Rectal smooth muscle tissue (tissue), 1 donor: ENCODE results near the gene GOLGA6L7.
"Not testable (repeated sequence)": the region's sequence is repeated elsewhere in the genome, so short reads cannot be mapped to it uniquely, and the experiment has no call there.

Source experiments
- H3K27ac ChIP-seq: one replicate; pipeline ENCODE4 v1.7.0; 2013; ENCODE audit warnings: low read depth, low read length, inconsistent platforms
- H3K27me3 ChIP-seq: one replicate; pipeline ENCODE4 v1.7.0; 2013; ENCODE audit warnings: low read length; ENCODE audit not compliant: control insufficient read depth, insufficient read depth
- H3K36me3 ChIP-seq: one replicate; pipeline ENCODE4 v1.7.0; 2013; ENCODE audit warnings: low read length; ENCODE audit not compliant: control insufficient read depth, insufficient read depth
- H3K4me1 ChIP-seq: one replicate; pipeline ENCODE4 v1.7.0; 2013; ENCODE audit warnings: low read length; ENCODE audit not compliant: control insufficient read depth, insufficient read depth
- H3K4me3 ChIP-seq: one replicate; pipeline ENCODE4 v1.7.0; 2013; ENCODE audit warnings: low read length
- H3K9ac ChIP-seq: one replicate; pipeline ENCODE4 v1.7.0; 2013; ENCODE audit warnings: low read length

GOLGA6L7 gene, protein sequence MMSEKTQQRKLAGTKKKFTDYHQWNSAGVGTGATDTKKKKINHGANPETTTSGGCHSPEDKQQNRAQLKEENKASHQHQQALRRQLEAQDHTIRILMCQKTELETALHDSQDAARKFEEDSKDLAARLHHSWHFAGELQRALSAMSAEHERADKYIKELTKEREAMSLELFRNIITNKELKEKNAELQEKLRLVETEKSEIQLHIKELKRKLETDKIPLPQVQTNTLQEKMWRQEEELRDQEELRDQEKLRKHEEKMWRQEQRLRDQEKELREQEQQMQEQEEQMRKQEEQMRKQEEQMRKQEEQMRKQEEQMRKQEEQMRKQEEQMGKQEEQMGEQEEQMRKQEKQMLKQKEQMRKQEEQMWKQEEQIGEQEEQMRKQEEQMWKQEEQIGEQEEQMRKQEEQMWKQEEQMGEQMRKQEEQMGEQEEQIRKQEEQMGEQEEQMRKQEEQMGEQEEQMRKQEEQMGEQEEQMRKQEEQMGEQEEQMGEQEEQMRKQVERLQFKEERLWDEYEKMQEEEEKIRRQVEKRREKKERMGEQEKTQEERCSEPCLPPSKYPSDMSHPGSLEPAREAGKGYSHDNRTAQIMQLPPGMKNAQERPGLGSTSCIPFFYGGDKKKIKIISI

DNA sequence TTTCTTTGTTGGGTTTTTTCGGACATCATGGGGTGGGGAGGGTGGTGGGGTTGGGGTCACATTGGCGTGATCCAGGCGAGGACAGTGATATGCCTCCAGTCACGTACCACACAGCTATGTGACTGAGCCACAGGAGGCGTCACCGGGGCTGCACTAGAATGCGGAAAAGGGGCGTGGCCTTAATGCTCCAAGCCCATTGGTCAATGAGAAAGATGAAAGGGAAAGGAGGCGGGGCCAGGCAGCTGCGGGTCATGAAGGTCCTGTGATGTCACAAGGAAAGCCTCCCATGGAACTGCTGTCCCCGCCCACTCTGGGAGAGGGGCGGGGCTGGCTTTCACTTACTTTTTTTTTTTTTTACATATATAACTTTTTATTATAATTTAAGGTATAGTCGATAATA, at the start of gene GOLGA6L7:
Gene GOLGA6L7, minus strand, starts transcription at position 124 of the 400 bp plus-strand sequence. Its CDS starts 95 bp downstream, at position 29.
- H3K27ac ChIP-seq, H3K9ac ChIP-seq, H3K36me3 ChIP-seq, H3K4me1 ChIP-seq, H3K27me3 ChIP-seq, H3K4me3 ChIP-seq: not testable (repeated sequence)

DNA sequence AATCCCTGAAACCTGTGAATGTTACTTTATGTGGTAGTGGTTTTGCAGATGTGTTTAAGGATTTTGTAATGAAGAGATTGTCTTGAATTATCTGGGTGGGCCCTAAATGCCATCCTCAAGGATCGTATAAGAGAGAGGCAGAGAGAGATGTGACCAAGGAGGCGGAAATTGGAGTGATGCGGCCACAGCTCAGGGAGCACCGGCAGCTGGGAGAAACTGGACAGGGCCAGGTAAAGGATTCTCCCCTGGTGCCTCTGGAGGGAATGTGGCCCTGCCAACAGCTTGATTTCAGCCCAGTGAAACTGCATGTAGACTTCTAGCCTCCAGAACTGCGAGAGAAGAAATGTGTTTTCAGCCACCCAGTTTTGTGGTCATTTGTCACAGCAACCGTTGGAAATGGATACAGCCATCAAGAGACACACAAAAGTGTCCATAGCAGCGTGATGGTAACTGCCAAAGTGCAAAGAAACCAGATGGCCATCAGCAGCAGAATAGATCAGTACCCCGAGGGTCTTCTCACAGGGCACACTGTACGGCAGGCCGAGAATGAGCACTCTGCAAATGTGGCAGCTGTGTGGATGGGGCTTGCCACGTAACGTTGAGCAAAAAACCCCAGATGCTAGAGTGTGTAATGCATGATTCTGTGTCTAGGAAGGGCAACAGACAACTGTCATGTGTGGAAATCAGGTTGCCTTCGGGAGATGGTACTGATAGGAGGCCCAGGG, 49.6 kb upstream of the GOLGA6L7 start:
- no peak overlapping the region for H3K4me3 ChIP-seq
- no peaks in the 10 kb centered on the region for H3K27me3 ChIP-seq
- H3K4me1 ChIP-seq: no peaks in the 10 kb centered on the region
- H3K9ac ChIP-seq: no peak overlapping the region
- H3K27ac ChIP-seq: no peak overlapping the region
- no peaks in the 10 kb centered on the region for H3K36me3 ChIP-seq

DNA sequence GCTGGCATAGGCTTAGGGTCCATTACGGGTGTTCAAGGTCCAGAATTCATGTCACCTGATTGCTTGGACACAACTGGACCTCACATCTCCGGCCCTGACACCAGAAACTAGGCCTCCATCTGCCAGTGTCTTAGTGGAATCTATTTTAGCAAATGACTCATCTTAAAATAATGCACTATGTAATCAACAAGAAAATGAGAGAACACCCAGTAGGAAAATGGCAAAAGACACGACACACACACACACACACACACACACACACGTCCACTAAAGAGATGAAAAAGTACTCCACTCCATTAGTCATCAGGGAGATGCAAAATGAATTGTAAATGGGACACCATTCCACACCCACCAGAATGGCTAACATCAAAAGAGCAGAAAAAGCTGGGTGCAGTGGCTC, 48.5 kb upstream of the GOLGA6L7 start:
- Histone ChIP-seq H3K4me3 (no peak overlapping the region), H3K27me3 (no peaks in the 10 kb centered on the region), H3K27ac (no peak overlapping the region), H3K4me1 (no peaks in the 10 kb centered on the region), H3K36me3 (no peaks in the 10 kb centered on the region), H3K9ac (no peak overlapping the region)

DNA sequence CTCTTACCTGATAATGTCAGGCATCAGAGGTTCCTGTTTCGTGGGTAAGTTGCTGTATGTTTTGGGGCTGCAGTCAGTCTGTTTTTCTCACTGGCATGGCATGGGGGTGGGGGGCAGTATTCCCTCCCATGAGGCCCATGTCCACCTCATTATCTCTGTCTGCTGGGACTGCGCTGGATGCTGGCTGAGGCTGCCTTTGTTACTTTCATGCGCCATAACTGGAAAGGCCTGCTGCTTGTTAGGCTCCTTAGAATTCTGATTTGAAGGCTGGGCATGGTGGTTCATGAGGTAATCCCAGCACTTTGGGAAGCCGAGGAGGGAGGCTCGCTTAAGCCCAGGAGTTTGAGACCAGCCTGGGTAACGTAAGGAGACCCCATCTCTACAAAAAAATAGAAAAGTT, 47.1 kb upstream of the GOLGA6L7 start:
- Histone ChIP-seq H3K9ac (no peak overlapping the region), H3K27me3 (no peaks in the 10 kb centered on the region), H3K36me3 (no peaks in the 10 kb centered on the region), H3K27ac (no peak overlapping the region), H3K4me1 (no peaks in the 10 kb centered on the region), H3K4me3 (no peak overlapping the region)

DNA sequence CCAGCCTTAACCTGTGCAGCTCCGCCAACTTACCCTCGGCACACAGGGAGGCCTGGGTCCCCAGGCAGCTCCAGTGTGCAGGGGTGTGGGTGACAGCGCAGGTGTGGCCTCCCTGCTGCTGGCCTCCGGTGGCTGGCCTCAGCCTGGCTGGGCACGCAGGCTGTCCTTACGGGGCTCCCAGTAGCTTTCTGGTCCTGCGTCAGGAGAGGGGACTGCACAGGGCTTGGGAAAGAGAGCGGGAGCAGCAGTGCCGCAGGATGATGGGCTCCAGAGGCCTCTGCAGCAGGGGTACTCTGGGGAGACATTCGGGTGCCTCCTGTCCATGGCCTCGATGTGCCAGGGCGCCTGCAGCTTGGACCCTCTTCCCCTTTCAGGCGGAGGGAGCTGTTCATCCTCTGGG, 46.7 kb upstream of the GOLGA6L7 start:
- Histone ChIP-seq H3K4me3 (no peak overlapping the region), H3K27ac (no peak overlapping the region), H3K27me3 (no peaks in the 10 kb centered on the region), H3K9ac (no peak overlapping the region), H3K4me1 (no peaks in the 10 kb centered on the region), H3K36me3 (no peaks in the 10 kb centered on the region)

DNA sequence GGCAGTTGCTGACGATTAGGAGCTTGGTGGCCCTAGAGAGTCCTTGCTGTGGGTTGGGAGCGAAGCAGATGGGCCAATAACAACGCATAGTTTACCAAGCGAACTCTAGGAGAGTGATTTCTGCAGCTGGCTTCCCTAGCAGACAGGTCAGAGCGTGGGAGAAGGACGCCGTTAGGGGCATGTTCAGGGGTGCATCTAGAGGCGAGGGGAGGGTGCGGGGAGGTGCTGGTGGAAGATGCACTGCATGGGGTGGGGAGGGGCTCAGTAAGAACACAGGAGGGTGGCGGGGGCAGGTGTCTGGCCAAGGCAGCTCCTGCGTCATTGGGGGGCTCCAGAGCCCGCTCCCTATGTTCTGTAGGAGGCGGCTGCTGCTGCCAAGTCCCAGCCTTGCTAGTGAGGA, 46.2 kb upstream of the GOLGA6L7 start:
- H3K4me3 ChIP-seq: no peak overlapping the region
- no peaks in the 10 kb centered on the region for H3K4me1 ChIP-seq
- H3K36me3 ChIP-seq: no peaks in the 10 kb centered on the region
- H3K27me3 ChIP-seq: no peaks in the 10 kb centered on the region
- H3K9ac ChIP-seq: no peak overlapping the region
- H3K27ac ChIP-seq: no peak overlapping the region

DNA sequence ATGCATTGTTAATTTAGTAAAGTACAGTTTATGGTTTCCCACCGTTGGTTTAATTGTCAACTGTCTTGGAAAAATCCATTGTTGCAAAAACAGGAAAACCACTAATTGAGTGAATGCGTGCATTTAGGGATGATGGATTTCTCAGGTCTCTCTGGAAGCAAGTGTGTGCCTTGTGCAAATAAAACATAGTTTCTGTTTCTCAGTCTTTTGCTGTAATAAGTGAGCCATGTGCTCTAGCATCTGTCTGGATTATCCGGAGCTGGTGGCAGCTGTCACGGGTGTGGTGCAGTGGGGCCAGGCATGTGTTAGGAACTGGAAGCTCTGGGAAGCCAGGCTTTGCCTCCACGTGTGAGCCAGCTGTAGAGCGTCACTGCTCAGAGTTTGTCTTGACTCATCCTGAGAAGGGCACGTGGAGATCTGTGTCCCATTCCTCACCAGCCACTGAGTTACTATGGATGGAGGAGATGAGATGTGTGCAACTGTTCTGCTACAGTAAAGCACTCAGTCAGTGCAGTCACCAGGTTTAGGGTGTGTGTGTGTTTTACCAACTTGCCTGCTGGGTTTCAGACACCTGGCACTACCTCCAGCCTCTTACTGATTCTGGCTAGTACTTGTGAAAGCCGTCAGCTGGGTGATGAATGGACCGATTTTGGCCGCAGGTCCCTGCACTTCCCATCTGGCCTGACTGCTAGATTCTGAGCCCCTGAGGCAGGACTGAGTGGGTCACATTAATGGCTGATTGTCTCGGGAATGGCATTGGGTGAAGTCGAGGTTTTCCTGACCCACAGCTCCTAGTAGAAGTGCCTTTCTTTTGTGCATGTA, 44.6 kb upstream of the GOLGA6L7 start:
- H3K36me3 ChIP-seq: no peaks in the 10 kb centered on the region
- H3K9ac ChIP-seq: no peak overlapping the region
- H3K4me1 ChIP-seq: no peaks in the 10 kb centered on the region
- no peaks in the 10 kb centered on the region for H3K27me3 ChIP-seq
- H3K27ac ChIP-seq: no peak overlapping the region
- H3K4me3 ChIP-seq: no peak overlapping the region

DNA sequence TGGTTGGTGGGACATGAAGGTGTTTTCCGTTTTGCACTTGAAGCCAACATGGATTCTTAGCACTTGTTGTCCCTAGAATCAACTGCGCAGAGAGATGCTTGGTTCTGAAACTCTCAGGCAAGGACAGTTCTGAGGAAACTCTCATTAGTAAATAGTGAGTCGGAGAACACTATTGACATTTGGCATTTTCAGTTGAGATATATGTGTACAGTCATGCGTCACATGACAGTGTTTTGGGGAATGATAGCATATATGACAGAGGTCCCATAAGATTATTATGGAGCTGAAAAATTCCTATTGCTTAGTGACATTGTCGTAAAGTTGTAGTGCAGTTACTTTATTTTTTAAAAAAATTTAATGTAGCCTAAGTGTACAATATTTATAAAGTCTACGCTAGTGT, 43.1 kb upstream of the GOLGA6L7 start:
- Histone ChIP-seq H3K4me1 (no peaks in the 10 kb centered on the region), H3K27ac (no peak overlapping the region)

DNA sequence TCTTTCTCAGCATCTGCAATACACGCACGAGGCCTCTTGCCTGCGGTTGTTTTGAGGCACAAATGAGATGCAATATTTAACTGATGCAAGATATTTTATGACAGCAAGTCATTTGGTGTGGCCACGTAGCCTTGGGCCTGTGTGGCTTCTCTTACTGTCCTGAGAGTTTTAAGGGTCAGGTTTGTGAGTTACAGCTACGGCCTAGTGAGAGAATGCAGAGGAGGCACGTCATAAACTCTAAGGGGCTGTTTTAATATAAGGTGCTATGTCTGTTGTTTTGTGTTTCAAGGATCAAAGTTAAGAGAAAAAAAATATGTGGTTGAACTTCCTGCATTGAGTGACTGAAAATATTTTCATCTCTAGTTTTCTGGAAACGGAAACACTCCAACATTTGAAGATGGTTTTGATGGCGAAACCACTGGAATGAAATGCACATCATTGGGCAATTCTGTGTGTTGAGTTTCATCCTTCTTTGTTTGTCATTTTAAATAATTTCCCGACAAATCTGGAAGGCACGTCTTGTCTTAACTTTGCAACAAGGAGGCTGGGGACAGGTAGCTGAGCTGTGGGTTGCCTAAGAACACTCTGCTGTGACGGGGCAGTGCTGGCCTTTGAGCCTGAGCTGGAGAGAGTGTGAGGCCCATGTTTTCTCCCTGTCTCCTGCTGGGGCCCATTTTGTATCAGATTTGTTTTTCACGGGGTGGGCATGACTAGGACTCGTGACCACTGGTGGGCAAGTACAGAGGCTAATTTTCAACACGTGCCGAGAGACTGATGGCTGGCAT, 42.5 kb upstream of the GOLGA6L7 start:
- H3K27ac ChIP-seq: no peak overlapping the region
- H3K4me3 ChIP-seq: no peak overlapping the region
- H3K9ac ChIP-seq: no peak overlapping the region
- H3K27me3 ChIP-seq: no peaks in the 10 kb centered on the region
- H3K4me1 ChIP-seq: no peaks in the 10 kb centered on the region
- no peaks in the 10 kb centered on the region for H3K36me3 ChIP-seq

More for the DNA sequence above, 43.1 kb upstream of the GOLGA6L7 start:
- Histone ChIP-seq H3K9ac (no peak overlapping the region), H3K36me3 (no peaks in the 10 kb centered on the region), H3K4me3 (no peak overlapping the region), H3K27me3 (no peaks in the 10 kb centered on the region)

DNA sequence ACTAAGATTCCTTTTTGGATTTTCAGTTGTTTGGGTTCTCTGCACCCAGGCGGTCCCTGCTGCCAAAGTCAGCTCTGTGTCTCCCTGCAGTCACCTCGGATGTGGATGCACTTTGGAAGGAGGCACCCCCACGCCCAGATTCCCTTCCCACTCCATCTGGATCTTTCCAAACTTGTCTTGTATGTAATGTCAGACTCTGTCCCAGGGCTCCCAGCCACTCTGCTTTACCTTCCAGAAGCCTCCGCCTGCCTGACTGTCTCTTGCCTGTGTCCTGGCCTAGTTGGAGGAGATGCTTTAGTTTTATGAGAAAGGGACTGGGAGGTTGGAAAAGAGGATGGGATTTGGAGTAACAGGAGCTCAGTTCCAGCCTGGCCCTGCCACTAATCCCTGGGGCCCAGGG, 41.8 kb upstream of the GOLGA6L7 start:
- not testable (repeated sequence) for H3K4me1 ChIP-seq, H3K27ac ChIP-seq, H3K36me3 ChIP-seq, H3K4me3 ChIP-seq, H3K9ac ChIP-seq, H3K27me3 ChIP-seq

DNA sequence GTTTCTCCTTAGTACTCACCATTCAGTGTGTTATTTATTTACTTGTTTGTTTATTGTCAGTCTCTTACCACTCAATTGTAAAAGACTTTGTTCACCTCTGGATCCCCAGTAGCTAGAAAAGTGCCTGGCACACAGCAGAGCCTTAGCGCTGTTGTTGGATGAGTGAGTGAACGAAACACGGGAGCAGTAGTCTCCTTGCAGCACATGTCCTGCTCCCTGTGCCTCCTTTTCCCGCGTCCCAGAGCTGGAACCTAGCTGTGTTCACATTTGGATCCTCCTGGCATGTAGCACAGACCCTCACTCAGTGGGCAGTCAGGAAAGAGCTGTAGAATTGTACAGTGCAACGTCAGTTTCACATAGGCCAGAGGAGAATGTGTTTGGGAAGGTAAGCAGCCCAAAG, 41.4 kb upstream of the GOLGA6L7 start:
- not testable (repeated sequence) for H3K36me3 ChIP-seq, H3K27ac ChIP-seq, H3K9ac ChIP-seq, H3K4me1 ChIP-seq, H3K4me3 ChIP-seq, H3K27me3 ChIP-seq
